NCI-H2196 (cell line): ENCODE data around the gene CD3D.
A peak's percentile ranks its signal among the peaks of the same experiment; 100 is the strongest.

ENCODE experiments used
- DNase-seq: peaks from one replicate; lab custom pipeline; 2025; ENCODE audit not compliant: unreplicated experiment; lab: John Stamatoyannopoulos, UW

CD3D gene

DNA sequence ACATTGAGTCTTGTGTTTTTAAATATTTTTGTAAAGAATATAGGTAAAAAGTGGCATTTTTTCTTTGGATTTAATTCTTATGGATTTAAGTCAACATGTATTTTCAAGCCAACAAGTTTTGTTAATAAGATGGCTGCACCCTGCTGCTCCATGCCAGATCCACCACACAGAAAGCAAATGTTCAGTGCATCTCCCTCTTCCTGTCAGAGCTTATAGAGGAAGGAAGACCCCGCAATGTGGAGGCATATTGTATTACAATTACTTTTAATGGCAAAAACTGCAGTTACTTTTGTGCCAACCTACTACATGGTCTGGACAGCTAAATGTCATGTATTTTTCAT lies 38.3 kb downstream of the CD3D start:
- no peak for DNase-seq

DNA sequence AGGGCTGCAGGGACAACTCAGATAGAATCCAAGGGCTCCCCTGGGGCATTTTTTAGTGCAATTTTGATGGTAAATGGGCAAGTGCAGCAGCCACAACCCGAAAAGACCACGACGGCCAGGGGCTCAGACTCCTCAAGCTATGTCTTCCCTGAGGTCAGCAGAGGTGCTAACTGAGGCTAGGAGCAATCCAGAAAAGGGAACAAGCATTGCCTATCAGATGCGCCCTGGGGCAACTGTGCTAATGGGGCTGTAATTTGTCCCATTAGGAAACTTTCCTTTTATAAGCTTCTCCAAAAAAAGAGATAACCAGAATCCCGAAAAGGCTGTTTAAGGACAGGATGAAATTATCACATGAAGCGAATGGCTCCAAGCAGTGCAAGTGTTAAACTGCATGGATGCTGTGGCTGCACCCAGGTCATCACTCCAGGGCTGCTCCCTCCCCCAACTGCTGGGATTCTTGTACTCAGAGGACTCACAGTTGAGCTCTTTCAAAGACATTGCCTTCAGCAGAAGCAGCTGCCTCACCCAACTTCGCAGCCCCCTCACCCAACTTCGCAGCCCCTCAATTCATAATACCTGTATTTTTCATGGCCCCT lies 40.8 kb downstream of the CD3D start:
- no peak for DNase-seq

- DNase-seq, result peak; percentile 31
Measured at GRCh38 chr11:118295815-118296454, 46.6 kb downstream of the CD3D start.

DNA sequence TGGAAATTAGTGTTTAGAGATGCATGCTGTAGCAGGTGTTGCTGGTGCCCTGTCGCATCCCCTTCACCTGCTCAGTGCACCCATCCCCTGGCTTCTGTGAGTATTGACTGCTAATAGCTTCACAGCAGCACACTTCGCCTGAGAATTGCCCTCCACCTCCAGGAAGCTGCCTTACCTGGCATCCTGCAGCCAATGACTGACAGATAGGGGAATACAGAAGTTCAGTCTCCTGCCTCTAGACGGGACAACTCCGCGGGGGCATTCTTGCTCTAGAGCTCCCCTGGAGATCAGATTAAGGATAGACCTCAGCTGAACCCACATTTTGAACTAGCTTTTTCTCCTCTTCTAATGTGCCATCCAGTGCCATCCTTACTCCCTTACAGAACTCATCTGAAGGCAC lies 47.3 kb downstream of the CD3D start:
- no peak for DNase-seq

DNA sequence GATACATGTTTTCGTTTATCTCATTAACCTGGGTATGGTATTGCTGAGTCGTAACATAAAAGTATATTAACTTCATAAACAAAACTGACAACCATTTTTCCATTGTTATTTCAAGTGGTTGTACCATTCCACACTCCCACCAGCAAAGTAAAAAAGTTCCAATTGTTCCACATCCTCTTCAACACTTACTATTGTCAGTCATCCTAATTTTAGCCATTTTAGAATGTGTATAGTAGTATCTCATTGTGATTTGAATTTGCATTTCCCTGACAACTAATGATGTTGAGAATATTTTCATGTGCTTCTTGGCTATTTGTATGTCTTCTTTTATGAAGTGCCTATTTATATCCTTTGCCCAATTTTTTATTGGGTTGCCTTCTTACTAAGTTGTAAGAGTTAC lies 48.5 kb downstream of the CD3D start:
- DNase-seq, result no peak

- no peak for DNase-seq
Measured at GRCh38 chr11:118291477-118292135, 50.9 kb downstream of the CD3D start.

- DNase-seq, result peak; percentile 38
Measured at GRCh38 chr11:118290923-118291322, 51.6 kb downstream of the CD3D start.

DNA sequence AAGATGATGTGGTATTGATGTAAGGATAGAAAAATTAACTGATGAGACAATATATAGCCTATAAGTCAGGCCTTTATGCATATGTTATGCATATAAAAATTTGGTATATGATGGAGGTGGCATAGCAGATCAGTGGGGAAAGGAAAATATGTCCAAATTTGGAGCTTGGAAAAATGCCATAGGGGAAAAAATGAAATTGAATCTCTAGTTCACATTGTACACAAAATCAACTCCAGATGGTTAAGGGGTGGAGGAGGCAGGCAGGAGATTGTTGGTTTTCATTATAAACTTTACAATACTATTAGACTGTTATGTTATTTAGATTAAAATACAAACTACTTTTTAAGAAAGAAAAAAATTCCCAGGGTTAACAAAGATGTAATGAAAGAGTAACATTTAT lies 53.1 kb downstream of the CD3D start:
- no peak for DNase-seq
